ENCODE results near the gene OR52E2.

GRCh38 chr11:5092821-5093585 lies 33.6 kb upstream of the OR52E2 start:
- no peak for TF ChIP-seq POLR2A (IDR thresholded peaks at IDR 0.05)
- TF ChIP-seq, protein P1, sequence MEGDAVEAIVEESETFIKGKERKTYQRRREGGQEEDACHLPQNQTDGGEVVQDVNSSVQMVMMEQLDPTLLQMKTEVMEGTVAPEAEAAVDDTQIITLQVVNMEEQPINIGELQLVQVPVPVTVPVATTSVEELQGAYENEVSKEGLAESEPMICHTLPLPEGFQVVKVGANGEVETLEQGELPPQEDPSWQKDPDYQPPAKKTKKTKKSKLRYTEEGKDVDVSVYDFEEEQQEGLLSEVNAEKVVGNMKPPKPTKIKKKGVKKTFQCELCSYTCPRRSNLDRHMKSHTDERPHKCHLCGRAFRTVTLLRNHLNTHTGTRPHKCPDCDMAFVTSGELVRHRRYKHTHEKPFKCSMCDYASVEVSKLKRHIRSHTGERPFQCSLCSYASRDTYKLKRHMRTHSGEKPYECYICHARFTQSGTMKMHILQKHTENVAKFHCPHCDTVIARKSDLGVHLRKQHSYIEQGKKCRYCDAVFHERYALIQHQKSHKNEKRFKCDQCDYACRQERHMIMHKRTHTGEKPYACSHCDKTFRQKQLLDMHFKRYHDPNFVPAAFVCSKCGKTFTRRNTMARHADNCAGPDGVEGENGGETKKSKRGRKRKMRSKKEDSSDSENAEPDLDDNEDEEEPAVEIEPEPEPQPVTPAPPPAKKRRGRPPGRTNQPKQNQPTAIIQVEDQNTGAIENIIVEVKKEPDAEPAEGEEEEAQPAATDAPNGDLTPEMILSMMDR (IDR thresholded peaks at IDR 0.05) = no peak
